MM.1S (cell line): ENCODE results near the gene RPL36AL.
"Not testable (repeated sequence)": the region's sequence is repeated elsewhere in the genome, so short reads cannot be mapped to it uniquely, and the experiment has no call there.

ENCODE experiments used
- DNase-seq: peaks from one replicate; pipeline ENCODE4 v3.0.0-alpha.2; 2015
- H2AFZ ChIP-seq: fragments of 300-600 bp; sonication (generic); 2 replicates; pipeline ENCODE4 v1.6.0; 2016; ENCODE audit warnings: antibody characterized with exemption, low read length
- H3F3A ChIP-seq: fragments of 300-600 bp; sonication (generic); 2 replicates; pipeline ENCODE4 v1.6.1; 2016; ENCODE audit warnings: mild to moderate bottlenecking, antibody characterized with exemption, low read length, moderate library complexity, mixed read lengths; ENCODE audit not compliant: insufficient read depth
- H3K27ac ChIP-seq: fragments of 300-600 bp; sonication (generic); 2 replicates; pipeline ENCODE4 v1.5.1; 2016; ENCODE audit warnings: mild to moderate bottlenecking, low read length
- H3K27me3 ChIP-seq: fragments of 300-600 bp; sonication (generic); replicated peaks from 2 replicates; pipeline ENCODE4 v1.6.0; 2016; ENCODE audit warnings: low read length; ENCODE audit not compliant: insufficient read depth
- H3K36me3 ChIP-seq: fragments of 300-600 bp; sonication (generic); replicated peaks from 2 replicates; pipeline ENCODE4 v1.6.1; 2016; ENCODE audit warnings: mild to moderate bottlenecking, low read length, mixed read lengths; ENCODE audit not compliant: insufficient read depth
- H3K4me1 ChIP-seq: fragments of 300-600 bp; sonication (generic); 2 replicates; pipeline ENCODE4 v1.6.1; 2016; ENCODE audit warnings: low read length, mixed read lengths
- H3K4me2 ChIP-seq: fragments of 300-600 bp; sonication (generic); 2 replicates; pipeline ENCODE4 v1.6.0; 2016; ENCODE audit warnings: low read depth, low read length
- H3K4me3 ChIP-seq: fragments of 300-600 bp; sonication (generic); 2 replicates; pipeline ENCODE4 v1.5.1; 2016; ENCODE audit warnings: low read length, mixed read lengths
- H3K79me2 ChIP-seq: fragments of 300-600 bp; sonication (generic); 2 replicates; pipeline ENCODE4 v1.6.1; 2016; ENCODE audit warnings: mixed run types, low read length, mixed read lengths
- H3K9ac ChIP-seq: fragments of 300-600 bp; sonication (generic); 2 replicates; pipeline ENCODE4 v1.6.1; 2016; ENCODE audit warnings: low read length, mixed read lengths
- H3K9me2 ChIP-seq: fragments of 300-600 bp; sonication (generic); replicated peaks from 2 replicates; pipeline ENCODE4 v1.6.1; 2016; ENCODE audit warnings: mild to moderate bottlenecking, low read length, mixed read lengths; ENCODE audit not compliant: insufficient read depth
- H3K9me3 ChIP-seq: fragments of 300-600 bp; sonication (generic); replicated peaks from 2 replicates; pipeline ENCODE4 v1.6.1; 2016; ENCODE audit warnings: mild to moderate bottlenecking, low read length, mixed read lengths; ENCODE audit not compliant: insufficient read depth
- H4K20me1 ChIP-seq: fragments of 300-600 bp; sonication (generic); 2 replicates; pipeline ENCODE4 v1.6.1; 2016; ENCODE audit warnings: mild to moderate bottlenecking, low read length, moderate library complexity, mixed read lengths; ENCODE audit not compliant: insufficient read depth
- EZH2 ChIP-seq: fragments of 300-600 bp; sonication (generic); optimal IDR thresholded peaks from 2 replicates; pipeline ENCODE3; 2017; ENCODE audit warnings: low read depth, mild to moderate bottlenecking, antibody characterized with exemption, low read length, mixed read lengths
- EZH2phosphoT487 ChIP-seq: fragments of 300-600 bp; sonication (generic); IDR thresholded peaks from 2 replicates; pipeline ENCODE4 v1.6.1; 2018; ENCODE audit warnings: antibody characterized with exemption, low read length
- TF ChIP-seq, protein P1 (sequence below): fragments of 300-600 bp; sonication (generic); IDR thresholded peaks from 2 replicates; pipeline ENCODE4 v1.5.1; 2016; ENCODE audit warnings: antibody characterized with exemption, low read length, mixed read lengths

RPL36AL gene

DNA sequence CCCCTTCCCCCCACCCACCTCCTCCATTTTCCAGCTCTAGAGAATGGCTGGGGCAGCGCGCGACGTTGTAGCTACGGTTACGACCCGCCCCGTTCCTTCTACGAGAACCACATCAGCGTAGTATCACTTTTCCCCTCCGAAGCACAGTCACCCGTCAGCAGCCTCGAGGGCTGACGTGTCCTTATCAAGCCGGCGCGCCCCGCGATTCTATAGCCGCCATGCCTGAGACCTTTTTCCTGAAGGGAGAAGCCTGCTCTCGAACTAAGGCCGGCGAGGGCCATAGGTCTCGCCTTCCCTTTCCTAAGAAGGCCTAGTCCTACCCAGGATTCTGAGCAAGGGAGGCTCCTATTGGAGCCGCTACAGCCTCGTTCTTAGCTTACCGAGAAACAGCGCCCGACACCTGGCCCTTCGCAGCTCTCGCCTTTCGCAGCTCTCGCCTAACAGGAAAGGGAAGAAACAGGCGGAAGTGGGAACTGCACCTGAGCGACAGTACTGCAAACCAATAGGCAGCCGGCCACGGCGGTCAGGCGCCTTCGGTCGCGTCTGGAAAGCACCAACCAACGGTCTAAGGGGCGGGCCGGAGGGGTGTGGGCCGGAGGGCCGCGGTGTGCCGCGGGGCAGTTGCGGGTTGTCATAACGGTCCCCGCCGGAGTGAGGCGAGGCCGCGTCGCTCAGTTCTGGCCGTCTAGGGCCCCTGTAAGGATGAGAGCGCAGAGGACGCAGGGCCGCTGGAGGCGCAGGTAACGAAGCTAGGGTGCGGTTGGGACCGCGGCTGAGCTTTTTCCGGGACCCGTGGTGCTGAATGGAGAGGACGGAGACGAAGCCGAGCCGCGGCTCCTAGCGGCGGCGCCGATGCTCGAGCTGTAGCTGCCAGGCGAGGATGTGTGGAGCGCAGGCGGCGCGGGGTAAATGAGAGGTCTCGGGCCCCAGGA lies at the start of gene RPL36AL, which contains the start of gene MGAT2:
Gene RPL36AL (minus strand): TSS at position 445 of the 932 bp plus-strand sequence. CDS start 1,522 bp downstream, outside the sequence.
Gene MGAT2 (plus strand): TSS at position 618 of the 932 bp plus-strand sequence. CDS start 470 bp downstream, outside the sequence.
- Histone ChIP-seq H3K9me3 (no peaks in the 10 kb centered on the region), H3K79me2 (peaks cover 57% of the 10 kb centered on the region), H3K4me2 (peak within 1 kb of the TSS; percentile 82), H3K27ac (peak within 1 kb of the TSS; percentile 98), H4K20me1 (no peaks in the 10 kb centered on the region), H3K4me1 (no peaks in the 10 kb centered on the region), H3K9ac (peak within 1 kb of the TSS; percentile 95), H2AFZ (peak within 1 kb of the TSS; percentile 56), H3K36me3 (no peaks in the 10 kb centered on the region), H3K4me3 (peak within 1 kb of the TSS; percentile 81), H3K27me3 (no peaks in the 10 kb centered on the region), H3K9me2 (no peaks in the 10 kb centered on the region), H3F3A (peaks cover 11% of the 10 kb centered on the region)
- peak; percentile 92 for DNase-seq
- no peak for TF ChIP-seq EZH2phosphoT487
- TF ChIP-seq EZH2: no peak
- TF ChIP-seq, protein P1, sequence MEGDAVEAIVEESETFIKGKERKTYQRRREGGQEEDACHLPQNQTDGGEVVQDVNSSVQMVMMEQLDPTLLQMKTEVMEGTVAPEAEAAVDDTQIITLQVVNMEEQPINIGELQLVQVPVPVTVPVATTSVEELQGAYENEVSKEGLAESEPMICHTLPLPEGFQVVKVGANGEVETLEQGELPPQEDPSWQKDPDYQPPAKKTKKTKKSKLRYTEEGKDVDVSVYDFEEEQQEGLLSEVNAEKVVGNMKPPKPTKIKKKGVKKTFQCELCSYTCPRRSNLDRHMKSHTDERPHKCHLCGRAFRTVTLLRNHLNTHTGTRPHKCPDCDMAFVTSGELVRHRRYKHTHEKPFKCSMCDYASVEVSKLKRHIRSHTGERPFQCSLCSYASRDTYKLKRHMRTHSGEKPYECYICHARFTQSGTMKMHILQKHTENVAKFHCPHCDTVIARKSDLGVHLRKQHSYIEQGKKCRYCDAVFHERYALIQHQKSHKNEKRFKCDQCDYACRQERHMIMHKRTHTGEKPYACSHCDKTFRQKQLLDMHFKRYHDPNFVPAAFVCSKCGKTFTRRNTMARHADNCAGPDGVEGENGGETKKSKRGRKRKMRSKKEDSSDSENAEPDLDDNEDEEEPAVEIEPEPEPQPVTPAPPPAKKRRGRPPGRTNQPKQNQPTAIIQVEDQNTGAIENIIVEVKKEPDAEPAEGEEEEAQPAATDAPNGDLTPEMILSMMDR: 0 out of 2 replicates have a peak, but pooled peaks have one; percentile 4

DNA sequence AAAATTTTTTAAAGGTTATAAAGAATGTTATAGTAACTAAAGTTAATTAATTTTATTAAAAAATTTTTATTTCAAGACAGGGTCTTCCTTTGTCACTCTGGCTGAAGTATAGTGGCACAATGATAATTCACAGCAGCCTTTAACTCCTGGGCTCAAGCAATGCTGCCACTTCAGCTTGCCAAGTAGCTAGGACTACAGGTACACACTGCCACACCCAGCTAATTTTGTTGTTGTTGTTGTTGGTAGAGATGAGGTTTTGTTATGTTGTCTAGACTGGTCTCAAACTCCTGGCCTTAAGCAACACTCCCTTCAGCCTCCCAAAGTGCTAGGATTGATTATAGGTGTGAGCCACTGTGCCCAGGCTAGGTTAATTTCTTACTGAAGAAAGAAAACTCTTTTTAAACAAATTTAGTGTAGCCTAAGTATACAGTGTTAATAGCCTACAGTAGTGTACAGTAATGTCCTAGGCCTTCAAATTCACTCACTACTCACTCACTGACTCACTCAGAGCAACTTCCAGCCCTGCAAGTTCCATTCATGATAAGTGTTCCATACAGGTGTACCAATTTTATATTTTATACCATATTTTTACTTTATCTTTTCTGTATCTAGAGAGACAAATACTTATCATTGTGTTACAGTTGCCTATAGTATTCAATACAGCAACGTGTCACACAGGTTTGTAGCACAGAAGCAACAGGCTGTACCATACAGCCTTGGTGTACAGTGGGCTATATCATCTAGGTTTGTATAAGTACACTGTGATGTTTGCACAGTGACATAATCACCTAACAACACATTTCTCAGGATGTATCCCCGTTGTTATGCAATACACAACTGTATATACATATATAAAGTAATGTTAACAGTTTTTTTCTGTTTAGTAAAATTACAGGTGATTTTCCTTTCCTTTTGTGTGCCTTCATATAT lies 39.4 kb upstream of the RPL36AL start:
- H3F3A ChIP-seq: no peaks in the 10 kb centered on the region
- no peaks in the 10 kb centered on the region for H3K4me1 ChIP-seq
- H3K9ac ChIP-seq: no peak overlapping the region
- no peaks in the 10 kb centered on the region for H3K27me3 ChIP-seq
- no peaks in the 10 kb centered on the region for H3K36me3 ChIP-seq
- DNase-seq: no peak
- no peak overlapping the region for H2AFZ ChIP-seq
- H3K9me2 ChIP-seq: no peaks in the 10 kb centered on the region
- H3K9me3 ChIP-seq: no peaks in the 10 kb centered on the region
- TF ChIP-seq, protein P1: no peak
- TF ChIP-seq EZH2 (no peak), EZH2phosphoT487 (no peak)
- no peak overlapping the region for H3K27ac ChIP-seq
- H3K79me2 ChIP-seq: no peaks in the 10 kb centered on the region
- no peaks in the 10 kb centered on the region for H4K20me1 ChIP-seq
- H3K4me3 ChIP-seq: no peak overlapping the region
- H3K4me2 ChIP-seq: no peak overlapping the region

DNA sequence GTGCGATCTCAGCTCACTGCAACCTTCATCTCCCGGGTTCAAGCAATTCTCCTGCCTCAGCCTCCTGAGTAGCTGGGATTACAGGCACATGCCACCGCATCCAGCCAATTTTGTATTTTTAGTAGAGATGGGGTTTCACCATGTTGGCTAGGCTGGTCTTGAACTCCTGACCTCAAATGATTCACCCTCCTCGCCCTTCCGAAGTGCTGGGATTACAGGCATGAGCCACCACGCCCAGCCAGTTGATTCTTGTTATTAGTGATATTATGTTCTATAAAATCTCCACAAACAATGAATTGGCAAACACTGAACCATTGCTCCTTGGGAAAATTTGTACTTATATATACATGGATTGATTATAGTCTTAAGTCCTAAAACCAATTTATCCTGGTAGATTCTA lies 37.1 kb upstream of the RPL36AL start:
- H3K27me3 ChIP-seq, H3K79me2 ChIP-seq, H3F3A ChIP-seq, DNase-seq, H3K9me3 ChIP-seq, H3K4me3 ChIP-seq, H3K27ac ChIP-seq, H3K4me1 ChIP-seq, H2AFZ ChIP-seq, H4K20me1 ChIP-seq, H3K9me2 ChIP-seq, H3K36me3 ChIP-seq, H3K4me2 ChIP-seq, H3K9ac ChIP-seq: not testable (repeated sequence)
